BJ (cell line): ENCODE results near the gene STK11. TPM values are rescaled to one million over a fixed set of nuclear protein-coding genes. Genes with fewer than 3 reads are reported as not detected.

Source experiments
- CTCF ChIA-PET: fragments of 350-600 bp; formaldehyde crosslinking; extraction: SDS; loops from one replicate; lab custom pipeline; 2021; ENCODE audit warnings: antibody characterized with exemption, inconsistent platforms; lab: Yijun Ruan, JAX
- POLR2A ChIA-PET: fragments of 300-600 bp; sonication (Branson Sonifier 250); formaldehyde crosslinking; extraction: SDS; loops from one replicate; lab custom pipeline; 2021; ENCODE audit warnings: antibody characterized with exemption; lab: Charles Lee
- DNase-seq: peaks from one replicate; pipeline ENCODE4 v3.0.0-alpha.2; 2011; ENCODE audit warnings: low read depth
- H3K27me3 ChIP-seq: 2 replicates; pipeline ENCODE4 v1.6.0; 2011; ENCODE audit warnings: low read length; ENCODE audit not compliant: control insufficient read depth, insufficient read depth
- H3K36me3 ChIP-seq: 2 replicates; pipeline ENCODE4 v1.5.1; 2011; ENCODE audit warnings: low read length; ENCODE audit not compliant: control insufficient read depth, insufficient read depth
- H3K4me3 ChIP-seq: 2 replicates; pipeline ENCODE4 v1.5.1; 2011; ENCODE audit warnings: low read depth, mild to moderate bottlenecking, control low read depth, low read length
- polyA plus RNA-seq: library from polyadenylated mRNA; depleted of rRNA; stranded (reverse); fragments of >200 nt; gene quantifications from 2 replicates; pipeline ENCODE4 v1.2.3, GENCODE V29; 2011
- TF ChIP-seq, protein P1 (sequence below): IDR thresholded peaks from 2 replicates; pipeline ENCODE4 v1.5.1; 2011; ENCODE audit warnings: low read depth, mild to moderate bottlenecking, control low read depth, inconsistent platforms, low read length, moderate library complexity; ENCODE audit not compliant: insufficient read depth

Gene STK11
- polyA plus RNA-seq, 1 experiment = 33.6 TPM

DNA sequence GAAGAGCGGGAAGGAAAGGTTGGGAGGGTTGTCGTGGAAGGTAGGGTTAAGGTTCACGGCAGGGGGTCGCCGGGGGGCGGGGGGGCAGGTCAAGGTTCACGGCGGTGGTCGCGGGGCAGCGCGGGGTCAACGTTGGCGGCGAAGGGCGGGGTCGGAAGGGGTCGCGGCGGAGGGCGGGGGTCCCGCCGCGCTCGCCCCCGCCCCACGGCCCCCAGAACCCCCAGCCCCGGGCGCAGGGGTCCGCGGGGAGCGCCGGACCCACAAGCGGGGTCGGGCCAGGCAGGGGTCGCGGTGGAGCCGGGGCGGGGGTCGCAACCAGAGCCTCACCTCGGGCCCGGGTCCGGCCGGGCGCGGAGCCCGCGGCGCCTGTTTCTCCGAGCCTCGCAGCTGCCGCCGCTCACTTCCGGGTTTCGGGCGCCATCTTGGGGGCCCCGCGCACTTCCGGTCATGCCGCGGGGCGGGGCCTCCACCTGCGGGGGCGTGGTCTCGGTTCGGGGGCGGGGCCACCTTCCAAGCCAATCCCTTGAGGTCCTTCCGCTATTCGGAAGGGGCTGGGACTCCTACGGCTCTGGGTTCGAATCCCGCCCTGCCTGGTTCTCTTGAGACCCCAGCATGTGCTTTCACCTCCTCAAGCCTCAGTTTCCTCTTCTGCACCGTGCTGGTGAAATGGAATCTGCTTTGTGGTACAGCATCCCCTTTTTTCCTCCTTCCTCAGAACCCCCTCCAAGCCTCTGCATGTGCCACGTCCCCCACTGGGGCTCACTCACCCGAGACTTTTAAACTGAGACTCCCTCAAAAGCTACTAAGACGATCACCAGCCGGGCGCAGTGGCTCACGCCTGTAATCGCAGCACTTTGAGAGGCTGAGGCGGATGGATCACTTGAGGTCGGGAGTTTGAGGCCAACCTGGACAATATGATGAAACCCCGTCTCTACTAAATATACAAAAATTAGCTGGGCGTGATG lies 31.5 kb upstream of the STK11 start, which contains the start of gene SBNO2:
SBNO2 (minus strand) TSS at position 424 of the 965 bp plus-strand sequence. CDS start 19,992 bp downstream, outside the sequence.
- Histone ChIP-seq H3K4me3 (peak within 1 kb of the TSS; percentile 95), H3K36me3 (peaks cover 4% of the 10 kb centered on the region; the same call in 1 of the 2 replicates), H3K27me3 (no peaks in the 10 kb centered on the region)
- DNase-seq = no peak
- ChIA-PET CTCF (no interaction called here), POLR2A (no interaction called here)
- TF ChIP-seq, protein P1, sequence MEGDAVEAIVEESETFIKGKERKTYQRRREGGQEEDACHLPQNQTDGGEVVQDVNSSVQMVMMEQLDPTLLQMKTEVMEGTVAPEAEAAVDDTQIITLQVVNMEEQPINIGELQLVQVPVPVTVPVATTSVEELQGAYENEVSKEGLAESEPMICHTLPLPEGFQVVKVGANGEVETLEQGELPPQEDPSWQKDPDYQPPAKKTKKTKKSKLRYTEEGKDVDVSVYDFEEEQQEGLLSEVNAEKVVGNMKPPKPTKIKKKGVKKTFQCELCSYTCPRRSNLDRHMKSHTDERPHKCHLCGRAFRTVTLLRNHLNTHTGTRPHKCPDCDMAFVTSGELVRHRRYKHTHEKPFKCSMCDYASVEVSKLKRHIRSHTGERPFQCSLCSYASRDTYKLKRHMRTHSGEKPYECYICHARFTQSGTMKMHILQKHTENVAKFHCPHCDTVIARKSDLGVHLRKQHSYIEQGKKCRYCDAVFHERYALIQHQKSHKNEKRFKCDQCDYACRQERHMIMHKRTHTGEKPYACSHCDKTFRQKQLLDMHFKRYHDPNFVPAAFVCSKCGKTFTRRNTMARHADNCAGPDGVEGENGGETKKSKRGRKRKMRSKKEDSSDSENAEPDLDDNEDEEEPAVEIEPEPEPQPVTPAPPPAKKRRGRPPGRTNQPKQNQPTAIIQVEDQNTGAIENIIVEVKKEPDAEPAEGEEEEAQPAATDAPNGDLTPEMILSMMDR = no peak

DNA sequence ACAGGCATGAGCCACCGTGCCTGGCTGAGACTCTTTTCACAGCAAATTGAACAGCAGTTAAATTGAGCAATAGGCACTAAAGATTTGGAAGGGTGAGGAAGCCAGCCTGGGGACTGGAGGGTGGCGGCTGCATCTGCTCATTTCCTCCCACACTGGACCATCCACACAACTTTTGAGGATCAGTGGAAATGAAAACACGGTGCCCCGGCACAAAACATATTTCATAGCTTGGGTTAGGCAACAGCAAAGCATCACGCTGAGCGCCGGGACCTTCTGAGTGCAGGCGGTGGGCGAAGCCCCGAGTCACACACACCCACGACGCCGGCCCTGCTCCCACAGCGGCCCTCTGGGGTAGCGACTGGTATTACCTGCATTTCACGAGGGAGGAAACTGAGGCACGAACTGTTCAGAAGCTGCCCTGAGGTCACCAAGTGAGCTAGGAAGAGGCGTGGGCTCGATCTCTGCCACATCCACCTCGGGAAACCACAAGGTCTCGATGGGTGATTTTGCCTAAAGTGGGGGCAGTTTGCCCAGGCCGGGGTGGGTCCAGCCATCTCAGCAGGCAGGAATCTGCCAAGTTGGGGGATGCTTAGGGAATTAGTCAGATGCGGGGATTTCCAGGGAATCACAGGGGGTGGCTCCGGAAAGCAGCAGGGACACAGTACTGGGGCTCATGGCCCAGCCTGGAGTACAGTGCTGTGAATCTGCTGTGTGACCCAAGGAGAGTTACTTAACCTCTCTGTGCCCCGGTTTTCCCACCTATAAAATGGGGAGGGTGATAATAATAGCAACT lies 28.1 kb upstream of the STK11 start:
- H3K4me3 ChIP-seq = no peak overlapping the region
- ChIA-PET POLR2A (no interaction called here), CTCF (interaction anchor here (0.8 to 2.9 kb wide), 6 partner anchors 9 to 176 kb away, joined by 3 to 12 read pairs (median 4); no protein-coding TSS in a partner anchor)
- no peaks in the 10 kb centered on the region for H3K36me3 ChIP-seq
- TF ChIP-seq, protein P1 = peak; percentile 35
- DNase-seq = peak; percentile 86
- H3K27me3 ChIP-seq = no peaks in the 10 kb centered on the region

DNA sequence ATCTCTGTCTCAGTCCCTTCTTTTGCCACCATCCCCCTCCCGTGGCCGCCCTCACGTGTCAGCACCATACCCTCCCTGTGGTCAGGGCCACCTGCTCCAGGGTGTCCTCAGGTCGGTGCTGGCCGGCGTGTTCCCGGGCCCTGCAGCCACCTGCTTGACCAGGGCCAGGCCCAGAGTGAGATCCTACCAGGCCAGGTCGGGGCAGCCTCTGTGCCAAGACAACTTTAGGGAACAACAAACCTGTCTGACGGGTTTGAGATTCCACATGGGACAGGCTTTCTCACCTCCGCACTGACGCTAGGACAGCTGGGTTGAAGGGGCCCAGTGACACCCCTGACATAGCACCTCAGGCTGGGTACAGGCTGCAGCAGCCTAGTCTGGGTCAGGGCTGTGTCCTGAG lies 24.0 kb upstream of the STK11 start:
- CTCF ChIA-PET = interaction anchor here (1.4 to 1.9 kb wide), 2 partner anchors 68 to 85 kb away, joined by 3 to 9 read pairs; no protein-coding TSS in a partner anchor
- no peak overlapping the region for H3K4me3 ChIP-seq
- TF ChIP-seq, protein P1 = no peak
- DNase-seq = no peak
- POLR2A ChIA-PET = interaction anchor here (0.7 kb wide), 1 partner anchor 11 kb away, joined by 13 read pairs; no protein-coding TSS in a partner anchor
- no peaks in the 10 kb centered on the region for H3K36me3 ChIP-seq
- H3K27me3 ChIP-seq = no peaks in the 10 kb centered on the region

- POLR2A ChIA-PET = no interaction called here
Measured at GRCh38 chr19:1182068-1182467, 23.5 kb upstream of the STK11 start.

More at GRCh38 chr19:1182068-1182467, 23.5 kb upstream of the STK11 start:
- Histone ChIP-seq H3K4me3 (no peak overlapping the region), H3K36me3 (no peaks in the 10 kb centered on the region), H3K27me3 (no peaks in the 10 kb centered on the region)
- CTCF ChIA-PET = interaction anchor here (1.0 to 1.9 kb wide), 2 partner anchors 12 to 69 kb away, joined by 5 to 9 read pairs; no protein-coding TSS in a partner anchor
- DNase-seq = no peak
- TF ChIP-seq, protein P1 = no peak
